Endometrial microvascular endothelial cells (primary cell): ENCODE measurements around the gene STK4. TPM values are rescaled to one million over a fixed set of nuclear protein-coding genes. Genes with fewer than 3 reads are reported as not detected.

Experiments
- in situ Hi-C: cut with HindIII; loops from 2 replicates; pipeline ENCODE4 v1.10.0; 2017; ENCODE audit warnings: low sequenced_read_pairs, low pct_unique_long_range_greater_than_20kb; ENCODE audit errors: inconsistent ontology term
- total RNA-seq: library from RNA; depleted of rRNA; stranded (reverse); fragments of >200 nt; gene quantifications from one replicate; pipeline ENCODE4 v1.2.3, GENCODE V29; 2015; ENCODE audit errors: inconsistent ontology term

Gene STK4
- total RNA-seq, 1 donor from 2014 or later = 13.7 TPM

DNA sequence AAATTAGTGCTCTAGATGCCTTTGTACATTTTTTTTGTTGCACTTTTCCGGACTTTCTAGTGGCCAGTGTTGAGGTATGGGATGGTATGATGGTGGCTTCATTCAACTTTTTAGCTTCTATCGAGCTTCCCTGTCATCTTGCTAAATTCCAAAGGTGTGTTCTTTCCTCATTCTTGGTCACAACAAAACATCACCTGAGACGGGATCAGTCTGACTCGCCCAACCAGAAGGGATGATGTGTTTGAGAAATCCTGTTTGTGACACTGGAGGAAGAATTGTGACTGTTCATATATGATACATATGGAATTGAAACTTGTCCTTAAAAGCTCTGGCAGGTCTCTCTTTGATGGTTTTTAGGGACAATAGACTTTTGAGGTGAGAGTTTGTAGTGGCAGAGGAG is 100.8 kb downstream of the STK4 start:
- in situ Hi-C loops = no loop called here

GRCh38 chr20:45067558-45067957 is 101.2 kb downstream of the STK4 start:
- in situ Hi-C loops = no loop called here

DNA sequence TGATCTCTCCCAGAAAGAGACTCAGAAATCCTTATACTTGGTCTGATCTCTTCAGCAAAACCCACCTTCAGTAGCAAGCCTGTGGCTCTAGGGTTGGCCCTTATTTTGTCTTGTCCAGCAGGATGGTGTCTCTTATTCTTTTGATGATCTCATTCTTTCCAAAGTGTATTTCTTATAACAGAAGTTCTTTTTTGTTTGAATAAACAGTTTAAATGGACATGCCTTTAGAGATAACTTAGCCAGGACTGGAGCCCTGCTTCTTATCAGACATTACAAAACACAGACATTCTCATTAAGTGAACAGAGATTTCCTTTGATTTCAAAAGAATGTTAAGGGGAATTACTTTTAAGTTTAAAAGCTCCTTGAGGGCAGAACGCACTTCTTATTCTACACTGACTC is 102.9 kb downstream of the STK4 start:
- in situ Hi-C loops = no loop called here

DNA sequence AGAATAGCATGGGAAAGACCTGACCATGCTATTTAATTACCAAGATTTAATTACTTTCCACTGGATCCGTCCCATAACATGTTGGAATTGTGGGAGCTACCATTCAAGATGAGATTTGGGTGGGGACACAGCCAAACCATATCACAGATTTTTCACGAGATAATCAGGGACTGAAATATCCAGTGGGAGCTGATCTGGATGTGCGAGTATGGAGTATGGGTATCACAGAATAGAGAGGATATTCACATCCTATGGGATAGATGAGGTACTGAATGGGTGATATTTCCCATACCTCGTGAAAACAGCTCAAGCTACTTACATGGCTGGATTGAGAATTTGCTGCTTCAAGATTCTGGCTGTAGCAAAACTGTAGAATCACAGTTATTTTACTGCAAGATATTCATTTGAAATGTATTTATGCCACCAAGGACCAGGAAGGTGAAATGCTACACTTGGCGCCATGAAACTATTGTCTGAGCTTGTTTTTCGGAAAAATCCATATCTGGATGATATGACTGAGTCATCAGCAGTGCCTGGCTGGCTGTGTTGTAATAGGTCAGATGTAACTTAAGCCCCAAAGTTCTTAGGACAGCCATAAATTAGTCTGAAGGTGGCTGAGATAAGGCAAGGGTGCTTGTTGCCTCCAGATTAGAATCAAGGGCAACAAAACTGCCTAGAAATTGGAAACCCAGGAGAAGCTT is 104.8 kb downstream of the STK4 start:
- in situ Hi-C loops = no loop called here

DNA sequence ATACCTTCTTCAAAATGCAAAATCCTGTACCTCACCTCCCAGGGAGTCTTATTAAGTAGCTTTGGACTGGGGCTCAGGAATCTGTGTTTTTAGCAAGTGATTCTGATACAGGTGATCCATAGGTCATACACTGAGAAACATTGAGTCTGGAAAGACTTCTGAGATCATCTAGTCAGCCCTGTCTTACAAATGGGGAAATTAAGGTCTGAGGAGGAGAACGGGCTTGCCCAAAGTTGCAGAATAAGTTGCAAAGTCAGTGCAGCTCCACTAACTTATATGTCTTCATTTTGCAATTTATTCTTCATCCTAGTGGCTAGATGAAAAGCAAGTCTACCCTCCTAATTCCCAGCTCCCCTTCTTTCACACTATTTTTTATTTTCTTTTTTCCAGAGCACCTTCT is 105.8 kb downstream of the STK4 start:
- in situ Hi-C loops = no loop called here

GRCh38 chr20:45073221-45073620 is 106.9 kb downstream of the STK4 start:
- in situ Hi-C loops = no loop called here

- in situ Hi-C loops = loop anchor here (25.0 kb wide), 1 partner anchor 210 kb away; no protein-coding TSS in a partner anchor
Measured at GRCh38 chr20:45077559-45077958, 111.2 kb downstream of the STK4 start.

- in situ Hi-C loops = loop anchor here (25.0 kb wide), 1 partner anchor 206 kb away; no protein-coding TSS in a partner anchor
Measured at GRCh38 chr20:45080867-45081624, 114.7 kb downstream of the STK4 start.

DNA sequence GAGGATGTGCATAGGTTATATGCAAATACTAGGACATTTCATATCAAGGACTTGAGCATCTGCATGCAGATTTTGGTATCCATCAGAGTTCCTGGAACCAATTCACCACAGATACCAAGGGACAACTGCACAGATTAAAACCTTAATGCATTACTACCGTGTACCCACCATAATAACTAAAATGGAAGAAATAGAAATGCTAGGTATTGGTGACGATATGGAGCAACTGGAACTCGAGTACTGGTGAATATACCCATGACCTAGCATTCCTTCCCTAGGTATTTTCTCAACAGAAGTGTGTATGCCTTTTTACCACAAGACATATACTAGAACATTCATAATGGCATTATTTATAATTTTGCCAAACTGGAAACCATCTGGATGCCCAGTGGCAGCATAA is 116.2 kb downstream of the STK4 start:
- in situ Hi-C loops = loop anchor here (25.0 kb wide), 1 partner anchor 205 kb away; no protein-coding TSS in a partner anchor

DNA sequence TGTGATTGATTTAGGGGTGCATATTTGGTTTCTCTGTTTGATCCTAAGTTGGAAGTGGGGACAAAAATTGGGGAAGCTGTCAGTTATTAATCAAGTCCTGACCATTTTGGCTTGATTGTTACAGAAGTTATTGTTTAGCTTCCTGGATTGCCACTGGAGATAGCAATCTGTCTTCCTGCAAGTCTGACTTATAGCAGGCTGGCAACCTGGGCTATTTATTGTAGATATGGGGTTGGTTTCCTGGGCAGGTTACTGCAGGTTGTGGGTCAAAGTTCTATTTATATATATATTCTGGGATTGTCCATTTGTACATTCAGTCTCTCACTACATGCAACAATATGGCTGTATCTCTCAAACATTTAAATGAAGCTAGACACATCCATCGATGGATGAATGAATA is 116.8 kb downstream of the STK4 start:
- in situ Hi-C loops = loop anchor here (25.0 kb wide), 1 partner anchor 204 kb away; no protein-coding TSS in a partner anchor

GRCh38 chr20:45085289-45085688 is 119.0 kb downstream of the STK4 start:
- in situ Hi-C loops = loop anchor here (25.0 kb wide), 1 partner anchor 202 kb away; no protein-coding TSS in a partner anchor

GRCh38 chr20:45085867-45086266 is 119.6 kb downstream of the STK4 start:
- in situ Hi-C loops = loop anchor here (25.0 kb wide), 1 partner anchor 201 kb away; no protein-coding TSS in a partner anchor

DNA sequence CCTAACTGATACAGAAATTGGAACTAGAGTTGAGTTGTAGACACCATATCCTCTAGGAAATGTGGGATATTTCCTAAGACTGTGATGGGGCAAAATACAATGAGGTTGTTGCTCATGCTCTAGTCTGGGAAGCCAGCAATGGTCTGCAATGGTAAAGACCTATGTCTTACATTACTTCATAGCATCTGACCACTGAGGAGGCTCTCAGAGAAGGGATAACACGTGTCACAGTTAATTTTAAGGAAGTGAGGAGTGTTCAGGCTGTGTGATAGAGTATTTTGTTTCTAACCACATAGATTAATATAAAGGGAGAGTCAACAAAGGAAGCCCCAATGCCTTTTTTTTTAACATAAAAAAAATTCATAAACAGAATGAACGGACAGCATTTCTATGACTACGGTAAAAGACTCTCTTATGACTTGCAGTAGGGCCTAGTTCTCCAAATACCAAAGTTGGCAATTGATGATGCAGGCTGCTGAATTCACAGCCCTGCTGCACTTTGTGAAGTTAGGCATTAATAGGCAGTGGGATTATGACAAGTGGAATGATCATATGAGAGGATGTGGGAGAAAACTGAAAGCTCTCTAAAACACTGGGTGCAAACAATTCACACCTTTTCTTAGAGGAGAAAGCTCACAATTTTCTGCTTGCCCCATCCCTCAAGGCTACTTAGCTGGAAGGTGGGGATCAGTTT is 120.9 kb downstream of the STK4 start:
- in situ Hi-C loops = loop anchor here (25.0 kb wide), 1 partner anchor 200 kb away; no protein-coding TSS in a partner anchor

DNA sequence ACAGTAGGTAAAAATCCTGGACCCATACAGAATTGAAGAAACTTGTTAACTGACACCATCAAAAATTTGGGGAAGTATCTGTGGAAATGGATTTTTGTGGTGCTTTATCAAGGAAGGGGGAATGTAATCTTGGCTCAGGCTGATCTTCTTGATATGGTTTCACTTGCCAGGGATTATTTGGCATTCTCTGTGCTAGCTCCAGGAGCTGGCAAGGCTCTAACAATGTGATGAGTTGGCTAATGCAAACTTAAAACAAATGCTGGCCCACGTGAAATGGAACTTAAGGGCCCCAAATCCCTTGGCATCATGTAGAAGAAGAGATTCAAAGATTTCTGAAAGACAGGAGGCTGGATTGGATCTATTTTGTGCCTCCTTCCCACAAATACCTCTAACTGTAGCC is 121.5 kb downstream of the STK4 start:
- in situ Hi-C loops = loop anchor here (25.0 kb wide), 1 partner anchor 199 kb away; no protein-coding TSS in a partner anchor

- in situ Hi-C loops = loop anchor here (25.0 kb wide), 1 partner anchor 199 kb away; no protein-coding TSS in a partner anchor
Measured at GRCh38 chr20:45088247-45088646, 121.9 kb downstream of the STK4 start.

DNA sequence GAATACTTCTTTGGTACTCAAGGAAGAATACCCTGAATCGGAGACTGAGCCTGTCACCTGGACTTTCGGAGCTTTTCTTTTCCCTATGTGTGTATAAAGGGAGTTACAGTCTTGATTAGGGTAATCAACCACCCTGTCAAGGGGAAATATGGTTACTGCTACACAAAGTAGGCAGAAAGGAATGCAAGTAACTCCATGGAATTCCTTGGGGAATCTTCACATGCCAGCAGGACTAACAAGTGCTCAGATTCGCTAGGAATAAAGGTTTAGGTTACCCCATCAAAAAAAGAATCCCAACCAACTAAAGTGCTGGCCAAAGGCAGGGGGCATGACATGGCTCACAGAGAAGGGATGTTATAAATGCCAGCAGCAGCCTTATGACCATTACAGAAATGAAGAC is 124.2 kb downstream of the STK4 start:
- in situ Hi-C loops = loop anchor here (25.0 kb wide), 1 partner anchor 197 kb away; no protein-coding TSS in a partner anchor

GRCh38 chr20:45091366-45091765 is 125.1 kb downstream of the STK4 start:
- in situ Hi-C loops = loop anchor here (25.0 kb wide), 1 partner anchor 196 kb away; no protein-coding TSS in a partner anchor

DNA sequence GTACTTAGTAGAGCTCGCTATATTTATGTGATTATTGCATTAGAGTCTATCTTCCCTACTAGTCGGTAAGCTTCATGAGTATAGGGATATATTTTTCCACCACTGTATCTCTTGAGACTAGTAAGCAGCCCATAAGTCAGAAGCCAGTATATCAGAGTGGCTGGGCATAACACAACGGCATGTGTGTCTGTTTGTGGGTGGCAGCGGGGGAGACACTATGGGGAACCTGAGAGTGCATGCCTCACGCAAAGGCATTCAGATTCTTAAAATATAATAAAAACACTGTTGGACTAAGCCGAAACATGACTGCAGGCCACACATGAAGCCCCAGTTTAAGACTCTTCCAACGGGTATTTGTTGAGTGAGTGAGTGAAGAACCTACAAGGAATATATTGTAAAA is 126.6 kb downstream of the STK4 start:
- in situ Hi-C loops = loop anchor here (25.0 kb wide), 1 partner anchor 194 kb away; no protein-coding TSS in a partner anchor

DNA sequence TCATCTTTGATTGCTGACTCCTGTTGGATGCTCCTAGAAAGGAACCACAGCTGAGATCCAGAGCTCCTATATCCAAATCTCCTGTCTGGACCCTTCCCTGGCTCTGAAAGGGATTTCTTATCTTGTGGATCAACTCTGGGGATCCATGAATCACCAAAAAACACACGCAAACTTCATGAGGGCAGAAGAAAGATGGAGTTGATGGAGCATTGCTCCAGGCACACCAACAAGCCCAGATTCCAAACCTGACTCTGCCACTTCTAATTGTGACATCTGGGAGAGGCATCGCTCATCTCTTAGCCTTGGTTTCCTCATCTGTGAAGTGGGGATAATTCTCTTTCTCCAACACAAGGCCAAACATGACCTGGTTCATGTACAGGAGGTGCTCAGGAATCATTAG is 127.9 kb downstream of the STK4 start:
- in situ Hi-C loops = loop anchor here (25.0 kb wide), 1 partner anchor 193 kb away; no protein-coding TSS in a partner anchor
